Sigmoid colon (tissue), 4 donors: Measurements from ENCODE around the gene DYRK1A.

Experiments
- EP300 ChIP-seq, 4 donors: sonication (generic); formaldehyde crosslinking; IDR thresholded peaks; one replicate each; pipeline ENCODE4 v1.6.1; 2017; ENCODE audit warnings: antibody characterized with exemption in 4 of 4
- POLR2A ChIP-seq, 2 donors: fragments of 450-650 bp; IDR thresholded peaks; one replicate each; pipeline ENCODE4 v1.6.1; 2016; ENCODE audit warnings: antibody characterized with exemption in 2 of 2, mild to moderate bottlenecking in 2 of 2, moderate library complexity in 2 of 2
- POLR2AphosphoS5 ChIP-seq, 4 donors: sonication (generic); formaldehyde crosslinking; IDR thresholded peaks; one replicate each; pipeline ENCODE4 v1.6.1; 2017; ENCODE audit warnings: antibody characterized with exemption in 4 of 4
- TF ChIP-seq, protein P1 (sequence below), 4 experiments: fragments of 450-650 bp in 3 of 4; fragments of 200-600 bp in 1 of 4; IDR thresholded peaks; one replicate each; pipeline ENCODE4 v1.5.1; 2016 to 2019; ENCODE audit warnings: antibody characterized with exemption in 4 of 4, mild to moderate bottlenecking in 3 of 4, moderate library complexity in 2 of 4

- TF ChIP-seq, protein P1, sequence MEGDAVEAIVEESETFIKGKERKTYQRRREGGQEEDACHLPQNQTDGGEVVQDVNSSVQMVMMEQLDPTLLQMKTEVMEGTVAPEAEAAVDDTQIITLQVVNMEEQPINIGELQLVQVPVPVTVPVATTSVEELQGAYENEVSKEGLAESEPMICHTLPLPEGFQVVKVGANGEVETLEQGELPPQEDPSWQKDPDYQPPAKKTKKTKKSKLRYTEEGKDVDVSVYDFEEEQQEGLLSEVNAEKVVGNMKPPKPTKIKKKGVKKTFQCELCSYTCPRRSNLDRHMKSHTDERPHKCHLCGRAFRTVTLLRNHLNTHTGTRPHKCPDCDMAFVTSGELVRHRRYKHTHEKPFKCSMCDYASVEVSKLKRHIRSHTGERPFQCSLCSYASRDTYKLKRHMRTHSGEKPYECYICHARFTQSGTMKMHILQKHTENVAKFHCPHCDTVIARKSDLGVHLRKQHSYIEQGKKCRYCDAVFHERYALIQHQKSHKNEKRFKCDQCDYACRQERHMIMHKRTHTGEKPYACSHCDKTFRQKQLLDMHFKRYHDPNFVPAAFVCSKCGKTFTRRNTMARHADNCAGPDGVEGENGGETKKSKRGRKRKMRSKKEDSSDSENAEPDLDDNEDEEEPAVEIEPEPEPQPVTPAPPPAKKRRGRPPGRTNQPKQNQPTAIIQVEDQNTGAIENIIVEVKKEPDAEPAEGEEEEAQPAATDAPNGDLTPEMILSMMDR (IDR thresholded peaks at IDR 0.05) = no peak
- TF ChIP-seq POLR2AphosphoS5 (IDR thresholded peaks at IDR 0.05) = no peak
- no peak for TF ChIP-seq EP300 (IDR thresholded peaks at IDR 0.05)
- TF ChIP-seq POLR2A (IDR thresholded peaks at IDR 0.05) = no peak
Measured at GRCh38 chr21:37445228-37445627, 78.7 kb downstream of the DYRK1A start.
